Measurements from ENCODE around the gene IPPK.
A peak's percentile ranks its signal among the peaks of the same experiment; 100 is the strongest.
"Not testable (repeated sequence)": the region's sequence is repeated elsewhere in the genome, so short reads cannot be mapped to it uniquely, and the experiment has no call there.

Gene IPPK

DNA sequence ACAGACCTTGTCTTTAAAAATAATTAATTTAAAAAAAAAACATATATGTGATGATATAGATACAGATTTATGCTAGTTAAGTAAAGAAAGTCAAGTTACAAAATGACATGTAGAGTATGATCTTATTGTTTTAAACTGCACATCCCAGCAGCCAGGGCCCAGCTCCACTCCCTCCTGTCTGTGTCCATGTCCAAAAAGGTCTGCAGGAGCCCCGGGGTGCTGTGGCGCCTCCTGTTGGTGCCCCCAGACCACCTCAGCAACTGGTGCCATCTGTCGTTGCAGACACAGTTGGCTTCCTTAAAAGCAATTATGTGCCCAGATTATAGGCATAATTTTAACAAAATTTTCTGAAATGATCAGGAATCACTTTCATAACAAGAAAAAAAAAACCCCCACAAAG is 33.3 kb downstream of the IPPK start:
- no peak for DNase-seq

- DNase-seq = no peak
These were observed 34.2 kb downstream of the IPPK start for GRCh38 chr9:92635760-92636159.

DNA sequence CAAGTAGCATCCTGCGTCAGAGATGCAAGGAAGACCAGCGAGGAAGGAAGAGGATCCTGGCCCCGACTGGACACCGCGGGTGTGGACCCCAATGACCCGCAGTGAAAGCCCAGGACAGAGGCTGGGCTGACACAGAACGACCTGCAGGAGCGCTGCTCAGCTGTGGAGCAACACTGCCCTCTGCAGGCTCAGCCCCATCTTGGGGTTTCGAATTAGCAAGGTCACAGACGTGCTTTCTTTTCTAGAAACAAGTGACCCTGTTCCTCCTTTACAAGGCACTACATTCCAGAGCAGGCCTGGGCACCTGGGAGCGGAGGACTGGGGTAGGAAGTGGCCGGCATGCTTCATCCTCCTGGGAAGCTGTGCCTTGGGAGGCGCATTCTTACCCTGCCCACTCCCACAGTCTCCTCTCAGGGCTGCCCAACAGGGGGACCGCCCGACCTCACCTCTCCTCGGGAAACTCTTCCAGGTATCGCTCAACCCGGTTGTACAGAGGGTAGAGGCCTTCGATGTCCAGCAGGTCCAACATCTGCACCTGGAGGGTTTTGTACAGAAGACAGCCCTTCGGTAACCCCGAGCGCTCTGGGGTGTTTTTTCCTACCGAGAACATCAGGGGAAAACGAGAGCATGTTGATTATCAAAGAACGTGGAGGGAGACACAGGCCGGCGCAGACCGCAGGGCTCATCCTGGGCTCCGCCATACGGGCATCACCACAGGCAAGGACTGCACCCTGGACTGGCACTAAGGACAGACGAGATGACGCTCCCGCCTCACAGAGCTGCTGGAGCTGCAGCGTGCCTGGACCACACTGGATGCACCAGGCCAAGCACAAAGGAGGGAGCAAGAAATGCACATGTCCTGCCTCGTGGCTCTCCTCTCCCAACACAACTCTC is 35.0 kb downstream of the IPPK start:
- DNase-seq = peak; percentile 68

DNA sequence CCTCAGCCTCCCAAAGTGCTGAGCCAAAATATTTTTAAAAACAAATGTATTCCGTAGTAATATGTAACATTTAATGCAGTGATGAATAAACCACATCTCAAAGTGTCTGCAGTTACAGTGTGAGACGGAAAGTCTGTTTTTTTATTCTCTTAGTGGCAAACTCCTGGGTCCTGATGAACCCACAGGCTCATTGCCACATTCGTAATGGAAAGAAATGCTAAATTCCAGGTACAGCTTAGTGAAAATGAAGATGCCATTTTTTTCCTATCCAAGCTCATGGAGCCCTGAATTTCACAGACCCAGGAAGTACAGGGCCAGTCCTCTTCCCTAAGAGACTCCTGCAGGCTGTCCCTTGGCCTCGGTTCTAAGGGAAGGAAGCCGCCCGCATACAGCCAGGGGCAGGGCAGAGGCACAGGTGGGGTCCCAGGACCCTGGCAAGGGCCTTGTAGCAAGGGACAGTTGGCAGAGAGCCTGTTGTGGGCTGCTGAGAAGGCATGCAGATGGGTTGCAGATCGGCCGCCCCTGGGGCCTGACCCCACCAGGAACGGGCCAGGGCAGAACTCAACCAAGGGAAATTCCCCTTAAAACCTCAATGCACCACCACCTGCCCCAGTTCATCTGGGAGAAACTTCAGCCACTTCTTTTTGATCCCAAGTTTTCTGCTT is 36.2 kb downstream of the IPPK start:
- DNase-seq = no peak

DNA sequence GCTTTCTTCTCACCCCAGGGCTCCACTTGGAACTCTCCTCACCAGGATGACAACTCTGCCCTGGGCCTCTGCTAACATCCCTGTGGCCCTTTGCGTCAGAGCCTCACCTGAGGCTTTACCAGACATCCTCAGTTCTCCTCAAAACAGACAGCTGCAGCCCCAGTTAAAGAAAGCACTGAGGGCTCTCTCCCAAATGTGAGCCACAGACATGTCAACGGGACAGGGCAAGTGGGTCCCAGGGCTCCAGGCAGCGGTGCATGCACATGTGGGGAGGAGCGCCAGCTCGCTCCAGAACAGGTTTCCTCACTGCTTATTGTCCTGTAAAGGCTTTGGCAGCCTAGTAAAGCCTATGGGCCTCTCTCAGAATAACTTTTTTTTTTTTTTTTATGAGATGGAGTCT is 37.3 kb downstream of the IPPK start:
- DNase-seq = no peak

DNA sequence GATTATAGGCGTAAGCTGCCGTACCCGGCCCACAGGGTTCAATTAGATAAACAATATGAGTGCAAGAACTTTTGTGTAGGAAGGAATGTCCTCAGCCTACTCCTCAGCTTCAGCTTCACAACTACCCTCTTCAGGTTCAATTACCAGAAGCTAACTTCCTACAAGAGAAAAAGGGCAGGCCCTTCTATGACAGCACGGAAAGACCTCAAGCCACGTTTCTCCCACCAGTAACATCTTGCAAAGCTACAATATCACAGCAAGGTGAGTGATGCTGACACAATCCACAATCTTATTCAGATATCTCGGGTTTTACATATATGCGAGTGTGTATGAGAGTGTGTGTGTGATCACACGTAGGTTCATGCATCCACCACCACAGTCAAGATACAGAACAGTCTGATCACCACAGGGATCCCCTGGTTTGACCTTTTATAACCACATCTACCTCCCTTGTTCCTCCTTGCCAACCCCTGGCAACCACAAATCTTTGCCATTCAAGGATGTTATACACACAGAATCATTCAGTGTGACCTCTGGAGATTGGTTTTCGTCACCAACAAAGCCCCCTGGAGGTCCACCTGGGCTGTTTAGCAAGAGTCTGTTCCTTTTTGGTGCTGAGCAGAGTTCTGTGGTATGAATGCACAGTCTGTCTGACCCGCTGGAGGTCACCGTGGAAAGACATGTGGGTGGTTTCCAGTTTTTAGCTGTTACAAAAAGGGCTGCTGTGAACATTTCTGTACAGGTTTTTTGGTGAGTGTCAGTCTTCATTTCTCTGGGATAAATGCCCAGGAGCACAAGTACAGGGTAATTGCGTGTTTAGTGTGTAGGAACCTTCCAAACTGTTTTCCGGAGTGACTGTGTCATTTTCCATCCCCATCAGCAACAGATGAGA is 38.2 kb downstream of the IPPK start:
- no peak for DNase-seq

DNA sequence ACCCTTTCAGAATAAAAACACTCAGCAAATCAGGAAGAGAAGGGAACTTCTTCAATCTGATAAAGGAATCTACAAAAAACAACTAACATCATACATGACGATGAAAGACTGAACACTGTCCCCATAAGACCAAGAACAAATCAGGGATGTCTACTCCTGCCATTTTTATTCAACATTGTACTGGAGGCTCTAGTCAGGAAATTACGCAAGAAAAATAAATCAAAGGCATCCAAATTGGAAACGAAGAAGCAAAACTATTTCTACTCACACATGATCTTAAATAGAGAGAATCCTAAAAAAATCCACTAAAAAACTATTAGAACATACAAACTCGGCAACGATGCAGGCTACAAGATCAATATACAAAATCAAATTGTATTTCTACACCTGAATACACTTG is 42.3 kb downstream of the IPPK start:
- DNase-seq = no peak

DNA sequence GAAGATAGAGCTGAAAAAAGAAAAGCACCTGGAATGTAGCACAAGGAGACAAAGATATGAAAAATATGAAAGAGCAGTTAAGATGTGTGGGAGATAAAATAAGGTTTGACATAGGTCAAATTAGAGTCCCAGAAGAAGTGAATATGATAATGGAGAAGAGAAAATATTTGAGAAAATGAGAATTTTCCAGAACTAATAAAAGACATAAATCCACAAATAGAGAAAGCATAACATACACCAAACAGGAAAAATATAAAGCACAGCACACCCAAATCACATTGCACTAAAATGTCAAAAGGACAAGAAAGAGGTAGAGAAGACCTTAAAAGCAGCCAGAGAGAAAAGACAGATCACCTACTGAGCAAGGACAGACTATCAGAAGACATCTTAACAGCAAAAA is 43.4 kb downstream of the IPPK start:
- no peak for DNase-seq

- DNase-seq = not testable (repeated sequence)
These were observed 46.0 kb downstream of the IPPK start for GRCh38 chr9:92623936-92624335.

DNA sequence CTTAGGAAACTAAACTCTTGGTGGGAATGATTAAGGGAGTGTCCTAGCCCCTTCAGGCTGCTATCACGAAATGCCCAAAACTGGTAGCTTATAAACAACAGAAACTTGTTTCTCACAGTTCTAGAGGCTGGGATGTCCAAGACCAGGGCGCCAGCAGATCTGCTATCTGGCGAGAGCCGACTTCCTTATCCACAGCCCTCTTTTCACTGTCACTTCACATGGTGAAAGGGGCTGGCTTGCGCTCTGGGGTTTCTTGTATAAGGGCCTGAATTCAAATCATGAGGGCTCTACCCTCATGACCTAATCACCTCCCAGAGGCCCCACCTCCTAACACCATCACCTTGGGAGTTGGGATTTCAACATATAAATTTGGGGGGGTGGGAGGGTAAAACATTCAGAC is 49.1 kb downstream of the IPPK start:
- no peak for DNase-seq

GRCh38 chr9:92619601-92620300 is 50.2 kb downstream of the IPPK start:
- no peak for DNase-seq

- no peak for DNase-seq
These were observed 51.2 kb downstream of the IPPK start for GRCh38 chr9:92618633-92619225.

DNA sequence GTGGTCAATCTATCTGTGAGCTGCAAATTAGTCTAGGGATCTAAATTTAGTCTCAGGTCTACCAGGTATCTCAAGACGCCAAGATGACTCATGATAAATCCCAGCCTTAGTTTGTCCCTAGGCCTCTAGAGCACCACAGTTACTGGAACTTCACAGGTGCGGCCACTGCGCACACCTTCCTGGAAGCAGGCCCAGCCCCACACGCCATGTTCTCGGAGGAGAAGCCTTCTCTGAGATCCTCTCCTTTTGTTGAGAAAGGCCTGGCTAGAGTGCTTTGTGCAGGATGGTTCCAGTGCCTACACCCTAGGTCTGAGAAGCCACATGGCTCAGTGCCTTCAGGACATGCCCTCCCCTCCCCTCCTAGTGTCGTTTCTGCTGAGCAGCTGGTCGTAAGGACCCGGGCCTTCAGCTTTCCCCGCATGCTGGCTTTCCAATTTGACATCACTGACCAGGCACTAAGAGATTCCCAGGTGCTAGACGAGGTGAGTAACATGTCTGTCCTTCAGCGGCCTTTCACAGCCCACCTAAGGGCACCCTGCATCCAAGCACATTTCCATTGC is 51.9 kb downstream of the IPPK start:
- DNase-seq = no peak

- no peak for DNase-seq
These were observed 52.6 kb downstream of the IPPK start for GRCh38 chr9:92617195-92617813.

- DNase-seq = no peak
These were observed 53.2 kb downstream of the IPPK start for GRCh38 chr9:92616655-92617111.

DNA sequence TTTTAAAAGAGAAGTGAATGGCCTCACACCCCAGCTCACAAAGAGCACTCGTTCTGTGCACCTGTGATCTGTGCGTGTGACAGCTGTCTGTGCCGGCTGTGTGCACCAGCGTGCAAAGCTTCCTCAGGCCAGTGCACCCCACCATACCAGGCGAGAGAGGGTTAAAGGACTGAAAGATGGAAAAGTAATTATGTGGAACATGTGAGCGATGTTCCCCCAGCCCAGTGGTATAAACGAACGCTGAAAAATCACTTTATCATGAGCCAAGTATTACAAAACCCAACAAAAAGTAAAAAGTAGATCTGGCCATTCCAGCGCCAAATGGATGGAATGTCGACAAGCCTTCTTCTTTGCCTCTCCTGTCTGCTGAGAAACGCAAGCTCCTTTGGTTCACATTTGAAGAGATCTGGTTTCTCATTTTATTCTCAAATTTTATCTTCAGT is 53.7 kb downstream of the IPPK start:
- DNase-seq = no peak

- no peak for DNase-seq
These were observed 54.1 kb downstream of the IPPK start for GRCh38 chr9:92615790-92616189.

GRCh38 chr9:92614763-92615461 is 55.0 kb downstream of the IPPK start:
- DNase-seq = no peak

DNA sequence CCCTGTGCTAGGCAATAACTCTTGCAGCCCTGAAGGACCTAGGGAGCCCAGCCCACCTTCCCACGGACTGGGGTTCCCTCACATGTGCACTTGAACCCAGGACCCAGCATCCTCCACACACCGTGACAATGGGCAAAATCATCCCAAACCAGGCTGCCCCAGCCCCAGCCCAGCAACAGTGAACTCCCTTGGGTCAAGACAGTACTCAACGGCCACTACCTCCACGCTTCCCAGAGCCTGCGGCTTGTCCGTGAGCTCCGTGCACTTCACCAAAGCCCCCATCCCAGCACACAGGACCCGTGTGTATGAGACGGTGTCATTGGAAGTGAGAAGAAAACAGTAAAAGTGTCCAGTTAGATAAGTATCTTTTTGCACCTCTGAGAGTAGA is 55.8 kb downstream of the IPPK start:
- DNase-seq = no peak

- no peak for DNase-seq
These were observed 56.4 kb downstream of the IPPK start for GRCh38 chr9:92613268-92614122.
